GM08714 (cell line): ENCODE results near the gene CRYGN.

Source experiments
- H3K4me3 ChIP-seq: fragments of 200-500 bp; sonication (Bioruptor generic); 2 replicates; pipeline ENCODE4 v1.5.1; 2014; ENCODE audit warnings: mild to moderate bottlenecking, low read length, inconsistent platforms
- ZNF274 ChIP-seq: IDR thresholded peaks from 2 replicates; pipeline ENCODE4 v1.6.1; 2012; ENCODE audit warnings: mild to moderate bottlenecking, low read depth, low read length

The CRYGN gene

DNA sequence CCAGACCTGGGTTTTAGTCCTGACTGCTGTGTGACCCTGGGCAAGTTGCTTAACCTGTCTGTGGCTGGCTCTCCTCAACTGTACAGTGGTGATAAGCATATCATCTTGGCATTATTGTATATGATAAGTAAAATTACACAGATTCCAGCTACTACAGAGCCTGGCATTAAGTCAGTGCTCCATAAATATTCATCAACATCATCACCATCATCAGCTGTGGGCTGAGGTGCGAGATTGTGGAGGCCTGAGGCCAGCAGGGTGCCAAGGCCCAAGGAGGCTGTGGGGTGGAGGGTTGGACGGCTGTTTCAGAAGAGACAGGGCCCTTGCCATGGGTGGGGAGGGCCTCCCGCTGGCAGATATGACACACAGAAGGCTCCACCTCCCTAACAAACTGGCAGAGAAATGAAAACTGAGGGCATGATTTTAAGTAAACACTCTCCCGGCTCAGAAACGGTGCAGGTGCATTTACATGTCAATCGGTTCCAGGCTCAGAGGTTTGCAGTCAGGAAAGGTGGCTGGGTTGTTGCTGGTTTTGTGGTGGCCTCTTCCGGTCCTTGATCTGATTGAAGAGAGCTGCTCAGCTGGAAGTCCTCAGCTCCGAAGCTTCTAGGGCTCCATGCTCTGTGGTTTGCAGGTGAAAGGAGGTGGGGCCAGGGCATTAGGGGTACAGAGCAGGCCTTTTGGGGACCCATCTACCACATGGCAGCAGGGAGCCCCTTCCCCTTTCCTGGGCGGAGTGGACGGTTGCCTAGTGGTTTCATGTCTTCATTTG lies 10.2 kb downstream of the CRYGN start:
- H3K4me3 ChIP-seq: no peak overlapping the region
- TF ChIP-seq ZNF274: no peak

DNA sequence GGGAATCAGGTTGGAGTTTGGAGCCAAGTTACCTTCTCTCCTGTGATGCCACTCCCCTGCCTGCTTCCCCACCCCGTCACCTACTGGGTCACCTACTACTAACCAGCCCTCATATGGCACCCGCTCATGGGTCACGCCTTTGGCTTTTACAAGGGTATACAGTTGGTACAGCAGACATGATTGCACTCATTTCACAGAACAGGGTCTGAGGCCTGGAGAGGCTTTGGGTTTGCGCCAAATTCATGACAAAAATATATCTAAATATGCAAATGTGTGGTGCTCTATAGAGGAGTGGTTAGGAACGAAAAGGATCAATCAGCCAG lies 10.7 kb downstream of the CRYGN start:
- TF ChIP-seq ZNF274: no peak
- no peak overlapping the region for H3K4me3 ChIP-seq

DNA sequence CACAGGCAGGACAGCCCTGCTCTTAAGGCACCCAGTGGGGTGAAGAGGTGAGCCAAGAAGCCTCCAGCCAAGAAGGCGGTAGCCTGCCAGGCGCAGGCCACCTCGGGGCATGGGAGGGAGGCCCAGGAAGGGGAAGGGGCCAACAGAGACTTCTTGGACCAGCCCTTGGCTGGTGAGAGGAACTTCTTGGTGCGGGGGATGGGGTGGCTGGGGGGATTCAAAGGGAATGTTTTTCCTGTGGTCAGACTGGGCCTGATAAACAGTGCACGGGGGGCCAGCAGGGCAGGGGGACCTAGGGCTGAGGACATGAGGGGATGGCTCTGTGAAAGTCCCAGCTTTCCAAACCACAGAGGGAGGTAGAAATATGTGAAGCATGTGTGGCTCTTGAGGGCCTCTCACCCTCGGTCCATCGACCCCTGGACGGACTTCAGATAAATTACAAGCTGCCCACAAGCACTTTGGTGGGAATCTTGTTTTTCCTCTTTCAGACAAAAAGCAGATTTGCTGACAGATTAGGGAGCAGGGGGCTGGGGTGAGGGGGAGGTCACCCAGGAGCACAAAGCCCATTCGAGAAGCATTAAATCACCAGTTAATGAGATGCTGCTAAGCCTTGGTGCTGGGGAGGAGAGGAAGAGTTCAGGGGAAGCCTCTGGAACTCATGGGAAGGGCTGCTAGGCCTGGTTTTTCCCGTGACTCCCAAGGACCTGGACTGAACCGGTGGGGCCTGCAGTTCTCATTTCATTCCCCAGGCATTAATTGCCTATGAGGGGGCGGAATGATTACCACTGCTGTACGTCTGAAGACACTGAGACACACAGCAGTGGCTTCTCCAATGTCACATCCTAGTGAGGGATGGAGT lies 11.3 kb downstream of the CRYGN start:
- no peak overlapping the region for H3K4me3 ChIP-seq
- TF ChIP-seq ZNF274: no peak

DNA sequence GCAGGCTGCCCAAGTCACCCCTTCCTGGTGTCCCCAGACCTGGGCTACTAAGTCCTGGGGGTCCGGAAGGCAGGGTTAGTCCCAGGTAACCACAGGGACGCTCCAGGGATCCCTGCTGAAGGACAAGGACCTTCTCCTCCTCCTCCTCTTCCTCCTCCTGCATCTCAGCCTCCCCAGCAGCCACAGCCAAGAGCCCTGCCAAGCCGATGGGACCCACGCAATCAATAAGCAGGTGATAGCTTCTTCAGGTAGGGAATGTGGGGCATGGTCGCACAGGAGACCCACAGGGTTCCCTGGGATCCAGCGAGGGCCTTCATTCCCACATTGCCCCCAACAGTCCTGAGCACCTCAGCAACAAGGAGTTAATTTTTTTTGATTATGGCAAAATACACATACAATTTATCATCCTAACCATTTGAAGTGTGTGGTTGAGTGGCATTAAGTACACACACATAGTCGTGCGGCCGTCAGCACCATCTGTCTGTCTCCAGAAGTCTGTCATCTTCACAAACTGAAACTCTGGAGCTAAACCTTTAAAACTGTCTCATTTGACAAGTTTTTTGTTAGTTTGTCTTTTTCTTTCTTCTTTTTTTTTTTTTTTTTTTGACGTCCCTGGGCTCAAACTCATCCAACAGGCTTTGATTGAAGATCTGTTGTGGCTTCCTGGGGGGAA lies 12.1 kb downstream of the CRYGN start:
- no peak overlapping the region for H3K4me3 ChIP-seq
- no peak for TF ChIP-seq ZNF274

DNA sequence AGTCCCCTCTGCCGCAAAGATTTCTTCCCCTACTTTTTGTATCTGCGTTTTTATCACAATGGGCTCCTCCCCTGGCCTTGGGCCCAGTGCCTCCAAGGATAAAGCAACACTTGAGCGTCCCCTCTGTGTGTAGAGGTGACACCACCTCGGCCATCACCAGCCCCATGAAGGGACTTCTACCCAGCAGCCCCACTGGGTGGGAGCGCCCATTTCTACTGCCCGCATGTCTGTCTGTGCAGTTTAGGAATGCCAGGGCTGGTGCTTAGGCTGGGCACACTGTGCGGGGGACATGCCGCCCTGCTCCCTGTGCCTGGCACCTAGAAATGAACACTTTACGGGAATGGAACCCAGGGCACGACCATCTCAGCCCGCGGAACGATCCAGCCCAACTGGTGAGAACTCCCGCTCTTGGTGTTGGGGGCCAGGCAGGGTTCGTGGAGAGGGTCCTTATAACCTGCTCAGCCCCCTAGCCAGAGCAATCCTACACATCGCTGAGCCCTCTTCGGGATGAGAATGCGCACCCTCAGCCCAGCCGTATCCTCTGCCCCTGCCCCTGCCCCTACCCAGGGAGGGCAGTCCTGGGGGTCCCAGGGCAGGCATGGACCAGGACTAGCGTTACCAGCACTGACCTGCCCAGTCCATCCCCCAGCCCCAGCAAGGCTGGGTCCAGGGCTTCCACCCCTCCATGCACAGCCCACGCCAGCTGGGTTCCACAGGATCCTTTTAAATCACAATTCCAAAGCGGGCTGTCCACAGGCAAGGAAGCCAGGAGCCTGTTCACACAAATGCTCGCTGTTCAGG lies 12.8 kb downstream of the CRYGN start:
- TF ChIP-seq ZNF274: no peak
- no peak overlapping the region for H3K4me3 ChIP-seq

DNA sequence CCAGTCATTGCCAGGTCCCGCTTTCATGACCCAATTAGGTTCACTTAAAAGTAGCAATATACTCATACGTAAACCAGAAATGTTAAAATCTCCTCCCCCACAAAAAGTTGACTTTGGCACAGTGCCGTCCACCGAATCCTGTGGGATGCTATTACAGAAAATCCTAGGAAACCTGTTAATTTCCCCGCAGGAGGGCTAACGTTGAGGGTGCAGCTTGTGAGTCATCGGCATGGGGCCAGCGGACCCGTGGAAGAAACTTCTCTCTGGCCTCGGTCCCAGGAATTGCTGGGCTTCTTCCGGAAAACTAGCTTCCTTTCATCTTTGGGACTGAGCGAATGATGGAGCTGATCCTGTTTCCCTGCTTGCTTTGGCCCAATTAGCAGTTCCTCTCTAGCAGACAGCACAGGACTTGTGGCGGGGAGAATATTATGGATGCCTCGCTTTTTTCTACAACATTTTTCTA lies 13.5 kb downstream of the CRYGN start:
- TF ChIP-seq ZNF274: no peak
- no peak overlapping the region for H3K4me3 ChIP-seq

DNA sequence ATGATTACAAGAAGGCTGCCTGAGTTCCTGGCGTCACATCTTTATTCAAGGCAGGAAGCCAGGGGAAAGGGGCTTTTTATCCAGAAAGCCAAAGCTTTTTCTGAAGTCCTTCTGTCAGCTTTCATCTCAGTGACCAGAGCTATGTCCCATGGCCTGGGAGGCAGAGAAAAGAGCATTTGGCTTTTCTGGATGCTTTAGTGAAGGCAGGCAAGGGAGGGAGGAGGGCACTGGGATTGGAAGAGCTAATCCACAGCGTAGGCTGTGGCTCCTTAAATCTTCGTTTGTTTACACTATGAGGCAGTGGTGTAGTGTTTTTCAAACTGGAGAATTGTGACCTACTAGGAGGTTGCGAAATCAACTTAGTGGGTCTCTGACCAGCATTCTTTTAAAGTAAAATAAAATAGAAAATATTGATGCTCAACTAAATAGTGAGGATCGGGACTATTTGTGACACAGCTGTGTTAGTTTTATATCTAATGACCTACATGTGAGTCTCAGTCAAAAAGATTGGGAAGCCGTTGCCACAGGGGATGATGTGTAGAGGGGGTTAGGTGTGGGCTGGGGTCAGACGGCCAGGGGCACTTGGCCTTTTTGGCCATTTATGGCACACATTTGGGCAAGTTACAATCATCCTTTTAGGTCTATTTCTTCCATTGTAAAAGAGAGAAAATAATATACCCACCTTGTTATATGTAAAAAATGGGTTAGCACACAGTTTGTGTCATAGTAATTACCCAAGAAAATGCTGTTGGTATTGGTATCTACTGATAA lies 14.1 kb downstream of the CRYGN start:
- H3K4me3 ChIP-seq: no peak overlapping the region
- no peak for TF ChIP-seq ZNF274

DNA sequence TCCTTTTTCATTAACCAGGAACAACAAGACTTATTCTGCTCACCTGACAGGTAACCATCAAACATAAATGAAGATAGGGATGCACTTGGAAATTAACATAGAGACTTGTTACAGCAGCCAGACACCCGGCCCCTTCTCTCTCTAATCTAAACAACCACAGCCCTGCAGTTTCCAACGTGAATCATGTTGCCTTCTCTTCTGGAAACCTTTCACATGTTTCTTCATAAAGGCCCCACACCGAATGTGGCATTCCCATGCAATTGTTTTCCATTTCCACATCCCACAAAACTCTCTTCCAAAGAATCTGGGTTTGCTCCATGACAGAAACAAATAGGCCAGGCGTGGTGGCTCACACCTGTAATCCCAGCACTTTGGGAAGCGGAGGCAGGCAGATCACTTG lies 15.1 kb downstream of the CRYGN start:
- H3K4me3 ChIP-seq: no peak overlapping the region
- no peak for TF ChIP-seq ZNF274

DNA sequence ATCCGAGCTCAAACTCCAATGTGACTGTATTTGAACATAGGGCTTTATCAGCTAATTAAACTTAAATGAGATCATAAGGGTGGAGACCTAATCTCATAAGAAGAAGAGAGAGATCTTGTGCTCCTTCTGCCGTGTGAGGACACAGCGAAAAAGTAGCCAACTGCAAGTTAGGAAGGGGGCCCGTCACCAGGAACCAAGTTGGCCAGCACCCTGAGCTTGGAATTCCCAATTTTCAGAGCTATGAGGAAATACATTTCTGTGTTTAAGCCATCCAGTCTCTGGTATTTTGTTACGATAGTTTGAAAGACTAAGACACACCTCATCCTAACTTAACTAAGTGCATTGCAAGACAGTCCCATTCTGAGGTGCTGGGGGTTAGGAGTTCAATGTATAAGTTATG lies 16.0 kb downstream of the CRYGN start:
- no peak overlapping the region for H3K4me3 ChIP-seq
- TF ChIP-seq ZNF274: no peak

DNA sequence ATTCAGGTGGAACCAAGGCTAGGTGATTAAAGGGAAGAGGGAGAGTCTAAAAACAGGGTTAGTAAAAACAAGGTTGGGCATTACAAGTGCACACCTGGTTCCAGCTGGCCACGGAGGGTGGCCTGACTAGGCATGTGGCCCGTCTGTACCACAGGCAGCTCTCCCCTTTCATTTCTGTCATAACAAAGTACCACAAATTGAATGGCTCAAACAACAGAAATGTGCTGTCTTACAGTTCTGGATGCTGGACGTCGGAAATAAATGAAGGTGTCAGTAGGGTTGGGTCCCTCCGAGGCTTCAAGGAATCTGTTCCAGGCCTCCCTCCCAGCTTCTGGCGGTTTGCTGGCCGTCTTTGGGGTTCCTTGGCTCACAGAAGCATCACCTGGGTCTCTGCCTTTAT lies 16.7 kb downstream of the CRYGN start:
- no peak for TF ChIP-seq ZNF274
- H3K4me3 ChIP-seq: no peak overlapping the region

DNA sequence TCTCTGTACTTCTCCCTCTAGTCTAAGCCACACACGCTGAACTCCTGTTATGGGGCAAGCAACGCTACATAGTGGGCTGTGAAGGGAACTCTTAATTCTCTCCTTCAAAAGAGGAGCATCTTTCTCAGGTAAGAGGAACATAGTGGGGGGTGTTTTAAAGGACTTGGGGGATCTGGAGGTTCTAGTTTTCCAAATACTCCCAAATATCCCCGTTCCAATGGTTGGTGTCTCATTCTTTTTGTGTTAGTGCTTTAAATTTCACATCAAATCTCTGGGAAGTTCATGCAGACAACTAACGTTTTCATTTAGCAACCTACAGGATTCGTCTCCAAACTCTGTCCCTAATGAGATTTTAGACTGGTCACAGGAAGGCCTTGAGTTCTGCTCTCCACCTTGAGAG lies 17.7 kb downstream of the CRYGN start:
- H3K4me3 ChIP-seq: no peak overlapping the region
- TF ChIP-seq ZNF274: no peak

DNA sequence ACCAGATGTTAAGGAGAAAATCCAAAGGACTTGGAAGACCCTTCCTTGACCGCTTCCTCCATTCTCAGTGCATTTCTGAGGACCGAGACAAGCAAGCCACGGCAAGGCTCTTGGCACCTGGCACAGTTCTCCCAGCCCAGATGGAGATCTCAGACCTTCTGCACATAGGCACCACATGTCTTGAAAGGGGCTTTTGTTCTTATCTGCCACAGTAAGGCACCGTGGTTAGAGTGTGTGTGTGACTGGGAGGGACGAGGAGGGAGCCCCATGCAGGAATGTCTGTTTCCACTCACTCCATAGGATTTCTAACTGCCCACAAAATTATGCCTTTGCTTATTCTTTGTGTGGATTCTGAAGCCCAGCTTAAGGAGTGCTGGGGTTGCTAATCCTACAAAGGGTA lies 19.8 kb downstream of the CRYGN start:
- H3K4me3 ChIP-seq: no peak overlapping the region
- no peak for TF ChIP-seq ZNF274

DNA sequence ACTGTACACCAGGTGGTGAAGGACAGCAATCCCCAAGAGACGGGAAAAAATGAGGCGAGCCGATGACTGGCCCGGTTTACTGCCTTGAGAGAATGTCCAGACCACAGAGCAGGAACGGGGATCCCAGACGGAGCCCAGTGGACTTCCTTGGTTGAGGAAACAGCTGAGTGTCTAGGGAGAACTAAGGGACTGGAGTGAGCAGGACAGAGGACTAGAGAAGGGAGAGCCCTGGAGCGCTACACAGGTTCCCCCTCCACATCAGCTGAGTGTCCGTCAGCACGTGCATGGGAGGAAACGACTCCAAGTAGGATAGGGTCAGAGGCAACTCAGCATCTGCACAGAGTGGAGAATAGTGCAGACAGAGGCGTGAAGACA lies 23.0 kb downstream of the CRYGN start:
- no peak overlapping the region for H3K4me3 ChIP-seq
- TF ChIP-seq ZNF274: no peak
